Stimulated activated CD8-positive, alpha-beta memory T cell treated with anti-CD3 and anti-CD28 coated beads, Interleukin-7, amount 100 ng/mL, for 1 hour (primary cell): ENCODE data around the gene MTF1.
"Not testable (repeated sequence)": the region's sequence is repeated elsewhere in the genome, so short reads cannot be mapped to it uniquely, and the experiment has no call there.

Source experiments
- DNase-seq, 2 donors: peaks; one replicate each; pipeline ENCODE4 v3.0.0-alpha.2; 2020; ENCODE audit warnings: low read depth in 2 of 2

Gene MTF1

GRCh38 chr1:37793773-37794371 is 65.5 kb downstream of the MTF1 start, which contains the start of gene MANEAL:
Gene MANEAL, plus strand, starts transcription at chr1:37793847. Its CDS starts 336 bp downstream, at chr1:37794183.
- DNase-seq: no peak

GRCh38 chr1:37792943-37793686 is 66.3 kb downstream of the MTF1 start:
- no peak for DNase-seq

- no peak for DNase-seq
Observed at GRCh38 chr1:37782491-37782890, 76.9 kb downstream of the MTF1 start.

GRCh38 chr1:37778654-37779053 is 80.7 kb downstream of the MTF1 start:
- DNase-seq: no peak

- no peak for DNase-seq
Observed at GRCh38 chr1:37776946-37777516, 82.4 kb downstream of the MTF1 start.

GRCh38 chr1:37771440-37771839 is 88.0 kb downstream of the MTF1 start:
- DNase-seq: not testable (repeated sequence)

- no peak for DNase-seq
Observed at GRCh38 chr1:37767488-37767887, 91.9 kb downstream of the MTF1 start.

GRCh38 chr1:37765916-37766664 is 93.3 kb downstream of the MTF1 start:
- DNase-seq: no peak

- no peak for DNase-seq
Observed at GRCh38 chr1:37764888-37765441, 94.4 kb downstream of the MTF1 start, which contains the start of gene EPHA10. Gene EPHA10, minus strand, starts transcription at chr1:37765120. Its CDS starts 54 bp downstream, at chr1:37765066.

GRCh38 chr1:37764414-37764825 is 95.0 kb downstream of the MTF1 start:
- no peak for DNase-seq

- no peak for DNase-seq
Observed at GRCh38 chr1:37763791-37764413, 95.5 kb downstream of the MTF1 start.

GRCh38 chr1:37762516-37762915 is 96.9 kb downstream of the MTF1 start:
- no peak for DNase-seq

GRCh38 chr1:37761416-37762095 is 97.8 kb downstream of the MTF1 start:
- no peak for DNase-seq
